Ishikawa (cell line): ENCODE data around the gene CEBPG.

Source experiments
- CEBPB ChIP-seq: IDR thresholded peaks from 2 replicates; pipeline ENCODE4 v1.6.1; 2012
- CREB1 ChIP-seq: IDR thresholded peaks from 2 replicates; pipeline ENCODE4 v1.6.1; 2012; ENCODE audit warnings: low read depth
- EGR1 ChIP-seq: IDR thresholded peaks from 2 replicates; pipeline ENCODE4 v1.6.1; 2012
- EP300 ChIP-seq: IDR thresholded peaks from 2 replicates; pipeline ENCODE4 v1.6.1; 2012; ENCODE audit warnings: borderline replicate concordance
- FOXM1 ChIP-seq: IDR thresholded peaks from 2 replicates; pipeline ENCODE4 v1.6.1; 2012; ENCODE audit warnings: low read depth, borderline replicate concordance
- MAX ChIP-seq: IDR thresholded peaks from 2 replicates; pipeline ENCODE4 v1.6.1; 2012
- NFIC ChIP-seq: IDR thresholded peaks from 2 replicates; pipeline ENCODE4 v1.6.1; 2012
- RAD21 ChIP-seq: IDR thresholded peaks from 2 replicates; pipeline ENCODE4 v1.6.1; 2012; ENCODE audit warnings: low read depth
- REST ChIP-seq: IDR thresholded peaks from 2 replicates; pipeline ENCODE4 v1.6.1; 2012; ENCODE audit warnings: low read depth, mild to moderate bottlenecking
- TAF1 ChIP-seq: IDR thresholded peaks from 2 replicates; pipeline ENCODE4 v1.6.1; 2012; ENCODE audit warnings: low read depth, mild to moderate bottlenecking
- TCF12 ChIP-seq: IDR thresholded peaks from 2 replicates; pipeline ENCODE4 v1.6.1; 2012; ENCODE audit warnings: low read depth
- TEAD4 ChIP-seq: IDR thresholded peaks from 2 replicates; pipeline ENCODE4 v1.6.1; 2012
- YY1 ChIP-seq: IDR thresholded peaks from 2 replicates; pipeline ENCODE4 v1.6.1; 2012; ENCODE audit warnings: low read depth
- ZBTB7A ChIP-seq: IDR thresholded peaks from 2 replicates; pipeline ENCODE4 v1.6.1; 2012; ENCODE audit warnings: low read depth
- TF ChIP-seq, protein P1 (sequence below): IDR thresholded peaks from 2 replicates; pipeline ENCODE4 v1.6.1; 2012

CEBPG gene

DNA sequence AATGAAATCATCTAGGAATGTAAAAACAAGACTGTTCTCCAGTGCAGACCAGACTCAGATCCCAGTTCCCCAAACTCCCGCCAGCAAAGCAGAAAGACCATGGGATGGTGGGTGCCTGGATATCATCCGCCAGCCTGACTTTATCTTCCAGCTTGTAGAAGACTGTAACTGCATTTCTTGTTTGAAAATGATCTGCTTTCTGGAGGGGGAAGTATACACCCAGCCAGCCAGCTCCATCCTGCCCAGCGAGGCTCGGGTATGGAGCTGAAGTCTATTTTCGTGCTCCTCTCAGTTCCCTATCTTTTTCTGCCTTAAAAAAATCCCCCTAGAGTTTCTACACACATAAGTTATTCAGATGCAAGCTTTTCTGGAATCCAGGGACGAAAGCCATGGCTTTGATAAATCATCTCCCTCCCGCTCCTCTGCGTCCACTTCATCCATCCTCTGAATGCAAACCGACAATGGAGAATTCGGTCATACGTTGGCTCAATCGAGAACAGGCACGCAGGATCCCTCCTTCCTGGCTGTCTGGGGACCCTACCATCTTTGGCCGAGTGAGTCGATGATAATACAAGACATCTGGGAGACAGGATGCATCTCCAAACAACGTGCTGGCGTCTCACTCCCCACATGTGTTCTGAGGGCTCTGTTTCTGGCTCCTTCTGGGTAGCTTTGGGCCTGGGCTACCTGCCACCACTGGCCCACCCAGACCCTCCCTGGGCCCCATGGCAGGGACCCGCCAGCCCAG is 31.2 kb downstream of the CEBPG start:
- no peak for TF ChIP-seq CREB1

DNA sequence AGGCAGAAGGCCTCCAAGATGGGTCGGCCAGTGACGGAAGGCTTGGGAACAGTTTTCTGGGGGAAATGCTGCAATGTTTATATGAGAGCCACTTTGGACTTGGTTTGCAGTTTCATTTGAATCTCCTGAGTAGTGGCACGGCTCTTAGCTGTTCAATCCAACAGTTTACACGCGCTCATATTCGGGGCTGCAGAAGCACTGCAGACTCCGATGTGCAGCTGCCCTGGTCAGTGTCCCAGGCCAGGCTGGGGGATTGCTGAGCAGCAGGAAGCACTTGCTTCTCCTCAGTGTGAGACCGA is 31.7 kb downstream of the CEBPG start:
- TF ChIP-seq CEBPB (no peak), FOXM1 (no peak), CREB1 (no peak), EP300 (no peak), TEAD4 (no peak), REST (no peak), YY1 (no peak), ZBTB7A (no peak), TAF1 (no peak), RAD21 (no peak), NFIC (no peak), TCF12 (no peak), EGR1 (no peak), MAX (no peak)

- TF ChIP-seq CEBPB (no peak), MAX (no peak), ZBTB7A (no peak), NFIC (no peak), CREB1 (no peak)
Observed at GRCh38 chr19:33405553-33406461, 32.3 kb downstream of the CEBPG start.

DNA sequence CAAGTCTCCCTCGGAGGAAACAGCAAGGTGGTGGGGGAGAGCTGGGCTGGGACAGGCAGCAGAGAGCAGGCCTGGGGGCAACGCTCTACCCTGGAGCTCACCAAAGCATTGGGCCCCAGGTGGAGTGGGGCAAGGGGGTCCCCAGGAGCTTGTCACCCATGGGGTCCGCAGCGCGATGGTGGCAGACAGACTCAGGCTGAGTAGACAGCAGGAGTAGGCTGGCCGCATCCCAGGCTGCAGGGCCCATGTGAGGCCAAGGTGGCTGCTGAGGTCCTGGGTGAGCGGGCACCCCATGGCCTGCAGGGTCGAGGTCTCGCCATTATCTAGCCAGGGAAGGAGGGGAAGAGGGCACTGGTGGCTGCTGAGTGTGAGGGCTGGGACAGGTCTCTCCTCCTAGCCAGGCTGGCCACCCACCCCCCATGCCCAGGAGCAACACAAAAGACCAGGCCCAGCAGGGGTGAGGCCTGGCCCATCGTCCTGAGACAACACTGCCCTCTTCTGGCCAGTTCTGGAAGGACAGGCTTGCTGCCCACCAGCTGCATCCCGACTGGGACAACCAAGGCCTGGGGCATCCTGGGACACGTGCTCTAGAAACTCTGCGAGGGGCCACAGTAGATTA is 33.1 kb downstream of the CEBPG start:
- TF ChIP-seq ZBTB7A (0 out of 2 replicates have a peak, but pooled peaks have one; percentile 37), TCF12 (no peak), EP300 (no peak), RAD21 (peak; percentile 94)

- no peak for TF ChIP-seq TEAD4
- no peak for TF ChIP-seq TCF12
- TF ChIP-seq RAD21 = no peak
- TF ChIP-seq ZBTB7A = 0 out of 2 replicates have a peak, but pooled peaks have one; percentile 14
- TF ChIP-seq YY1 = no peak
- TF ChIP-seq REST = no peak
Observed at GRCh38 chr19:33407140-33407551, 33.6 kb downstream of the CEBPG start.

- TF ChIP-seq MAX (no peak), ZBTB7A (no peak), EP300 (no peak), NFIC (no peak)
- TF ChIP-seq, protein P1, sequence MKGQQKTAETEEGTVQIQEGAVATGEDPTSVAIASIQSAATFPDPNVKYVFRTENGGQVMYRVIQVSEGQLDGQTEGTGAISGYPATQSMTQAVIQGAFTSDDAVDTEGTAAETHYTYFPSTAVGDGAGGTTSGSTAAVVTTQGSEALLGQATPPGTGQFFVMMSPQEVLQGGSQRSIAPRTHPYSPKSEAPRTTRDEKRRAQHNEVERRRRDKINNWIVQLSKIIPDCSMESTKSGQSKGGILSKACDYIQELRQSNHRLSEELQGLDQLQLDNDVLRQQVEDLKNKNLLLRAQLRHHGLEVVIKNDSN = no peak
Observed at GRCh38 chr19:33407716-33408115, 34.2 kb downstream of the CEBPG start.

- TF ChIP-seq TEAD4 = no peak
- TF ChIP-seq EGR1 = no peak
- no peak for TF ChIP-seq ZBTB7A
- no peak for TF ChIP-seq TCF12
- TF ChIP-seq REST = no peak
- TF ChIP-seq NFIC = no peak
- TF ChIP-seq EP300 = no peak
- TF ChIP-seq TAF1 = no peak
- TF ChIP-seq YY1 = no peak
- no peak for TF ChIP-seq CEBPB
- no peak for TF ChIP-seq RAD21
- no peak for TF ChIP-seq FOXM1
- TF ChIP-seq CREB1 = no peak
- TF ChIP-seq, protein P1 = no peak
- TF ChIP-seq MAX = no peak
Observed at GRCh38 chr19:33408116-33408515, 34.6 kb downstream of the CEBPG start.
